Smooth muscle cell of the brain vasculature (primary cell): ENCODE data around the gene CAPZA1.

ENCODE experiments used
- DNase-seq: peaks from one replicate; pipeline ENCODE4 v3.0.0-alpha.2; 2012; ENCODE audit warnings: low read depth, low spot score

CAPZA1 gene

GRCh38 chr1:112676543-112676942 is 56.9 kb downstream of the CAPZA1 start:
- no peak for DNase-seq

- DNase-seq: no peak
Measured at GRCh38 chr1:112677501-112677900, 57.9 kb downstream of the CAPZA1 start.

GRCh38 chr1:112678605-112679004 is 59.0 kb downstream of the CAPZA1 start:
- DNase-seq: no peak

- no peak for DNase-seq
Measured at GRCh38 chr1:112685913-112686312, 66.3 kb downstream of the CAPZA1 start.

- no peak for DNase-seq
Measured at GRCh38 chr1:112686417-112686816, 66.8 kb downstream of the CAPZA1 start.

GRCh38 chr1:112686835-112687234 is 67.2 kb downstream of the CAPZA1 start:
- no peak for DNase-seq

GRCh38 chr1:112687361-112687760 is 67.7 kb downstream of the CAPZA1 start:
- no peak for DNase-seq

- DNase-seq: no peak
Measured at GRCh38 chr1:112687785-112688496, 68.3 kb downstream of the CAPZA1 start.

- no peak for DNase-seq
Measured at GRCh38 chr1:112688781-112689193, 69.2 kb downstream of the CAPZA1 start.

GRCh38 chr1:112689196-112689841 is 69.7 kb downstream of the CAPZA1 start:
- DNase-seq: no peak

- DNase-seq: no peak
Measured at GRCh38 chr1:112689842-112690237, 70.2 kb downstream of the CAPZA1 start.

- no peak for DNase-seq
Measured at GRCh38 chr1:112692681-112693080, 73.0 kb downstream of the CAPZA1 start.

- no peak for DNase-seq
Measured at GRCh38 chr1:112693821-112694220, 74.2 kb downstream of the CAPZA1 start.

- DNase-seq: no peak
Measured at GRCh38 chr1:112694363-112694929, 74.8 kb downstream of the CAPZA1 start.

- no peak for DNase-seq
Measured at GRCh38 chr1:112695276-112695675, 75.6 kb downstream of the CAPZA1 start.

- no peak for DNase-seq
Measured at GRCh38 chr1:112696578-112697314, 77.1 kb downstream of the CAPZA1 start.

GRCh38 chr1:112697781-112698201 is 78.2 kb downstream of the CAPZA1 start:
- no peak for DNase-seq

- no peak for DNase-seq
Measured at GRCh38 chr1:112698366-112699310, 79.0 kb downstream of the CAPZA1 start.

- no peak for DNase-seq
Measured at GRCh38 chr1:112699425-112700144, 80.0 kb downstream of the CAPZA1 start.
